Activated naive CD4-positive, alpha-beta T cell (primary cell): ENCODE measurements around the gene SWAP70.
A peak's percentile ranks its signal among the peaks of the same experiment; 100 is the strongest.

ENCODE experiments used
- DNase-seq, 4 experiments: peaks; one replicate each; lab custom pipeline; 2025; lab: John Stamatoyannopoulos, UW

SWAP70 gene

GRCh38 chr11:9651899-9652748 lies 11.8 kb upstream of the SWAP70 start:
- DNase-seq: no peak

GRCh38 chr11:9653871-9654270 lies 10.0 kb upstream of the SWAP70 start:
- no peak for DNase-seq

GRCh38 chr11:9656864-9657263 lies 7.0 kb upstream of the SWAP70 start:
- no peak for DNase-seq

GRCh38 chr11:9657531-9657930 lies 6.3 kb upstream of the SWAP70 start:
- DNase-seq: no peak

GRCh38 chr11:9660886-9661285 lies 3.0 kb upstream of the SWAP70 start:
- no peak for DNase-seq

GRCh38 chr11:9662273-9662672 lies 1.6 kb upstream of the SWAP70 start:
- no peak for DNase-seq

GRCh38 chr11:9664276-9665171 lies 647 bp downstream of the SWAP70 start:
- DNase-seq: peak in 1 of 4 experiments; percentile 12

- no peak for DNase-seq
These were observed 1.9 kb downstream of the SWAP70 start for GRCh38 chr11:9665749-9666148.

GRCh38 chr11:9669954-9670353 lies 6.1 kb downstream of the SWAP70 start:
- no peak for DNase-seq

- DNase-seq: no peak
These were observed 8.5 kb downstream of the SWAP70 start for GRCh38 chr11:9672288-9672916.

GRCh38 chr11:9672918-9673317 lies 9.0 kb downstream of the SWAP70 start:
- no peak for DNase-seq

- DNase-seq: no peak
These were observed 11.8 kb downstream of the SWAP70 start for GRCh38 chr11:9675691-9676090.

- no peak for DNase-seq
These were observed 14.1 kb downstream of the SWAP70 start for GRCh38 chr11:9677951-9678350.

- no peak for DNase-seq
These were observed 14.7 kb downstream of the SWAP70 start for GRCh38 chr11:9678576-9678975.

GRCh38 chr11:9680028-9680427 lies 16.2 kb downstream of the SWAP70 start:
- no peak for DNase-seq

- DNase-seq: no peak
These were observed 17.9 kb downstream of the SWAP70 start for GRCh38 chr11:9681583-9682372.

GRCh38 chr11:9687711-9688477 lies 24.0 kb downstream of the SWAP70 start:
- no peak for DNase-seq

- no peak for DNase-seq
These were observed 25.0 kb downstream of the SWAP70 start for GRCh38 chr11:9688716-9689511.

GRCh38 chr11:9689721-9690120 lies 25.8 kb downstream of the SWAP70 start:
- DNase-seq: no peak

GRCh38 chr11:9691865-9692264 lies 28.0 kb downstream of the SWAP70 start:
- no peak for DNase-seq
